ENCODE measurements around the gene ADCY6. TPM values are rescaled to one million over a fixed set of nuclear protein-coding genes. Genes with fewer than 3 reads are reported as not detected.

ADCY6 gene
- polyA plus RNA-seq, 1 donor (not counting 4 experiments of a cell fraction or from before 2014, with no cell fraction given): 13.2 TPM

GRCh38 chr12:48768736-48769135 lies 20.2 kb downstream of the ADCY6 start:
- no peak for FAIRE-seq
- H3K9ac ChIP-seq (ENCODE audit: control insufficient read depth, extremely low read depth, insufficient read depth, low read length): no peak overlapping the region

GRCh38 chr12:48768147-48768546 lies 20.7 kb downstream of the ADCY6 start:
- no peaks in the 10 kb centered on the region for H3K27me3 ChIP-seq (ENCODE audit: control insufficient read depth, extremely low read depth, insufficient read depth, low read length)
- no peaks in the 10 kb centered on the region for H3K4me1 ChIP-seq (ENCODE audit: control insufficient read depth, extremely low read depth, insufficient read depth, low read length)
- no peaks in the 10 kb centered on the region for H3K79me2 ChIP-seq (ENCODE audit: control insufficient read depth, insufficient read depth, low read length)
- FAIRE-seq (no peak), DNase-seq (ENCODE audit: low read depth, low spot score) (no peak)
- no peaks in the 10 kb centered on the region for H3K9me3 ChIP-seq (ENCODE audit: control insufficient read depth, low read depth, low read length)
- H3K36me3 ChIP-seq (ENCODE audit: control insufficient read depth in 2 of 2, extremely low read depth in 1 of 2, insufficient read depth in 2 of 2, low read length in 2 of 2): peaks cover 8 to 38% of the 10 kb centered on the region in 2 experiments
- H2AFZ ChIP-seq (ENCODE audit: control insufficient read depth, low read length): no peak overlapping the region
- no peak overlapping the region for H3K4me2 ChIP-seq (ENCODE audit: control insufficient read depth, extremely low read depth, insufficient read depth, low read depth, low read length)
- no peak overlapping the region for H3K27ac ChIP-seq (ENCODE audit: control insufficient read depth, insufficient read depth, low read length)
- no peak overlapping the region for H3K9ac ChIP-seq (ENCODE audit: control insufficient read depth, extremely low read depth, insufficient read depth, low read length)
- H4K20me1 ChIP-seq (ENCODE audit: control insufficient read depth, extremely low read depth, insufficient read depth, low read length): no peaks in the 10 kb centered on the region
- no peak for TF ChIP-seq CTCF (optimal IDR thresholded peaks at IDR 0.05 in 1 of 3, IDR thresholded peaks at IDR 0.05 in 1 of 3, conservative IDR thresholded peaks at IDR 0.05 in 1 of 3; ENCODE audit: extremely low read depth in 1 of 3, insufficient read depth in 2 of 3, low read length in 3 of 3)
- no peak for TF ChIP-seq EZH2 (IDR thresholded peaks at IDR 0.05; ENCODE audit: low read length)
- dilution Hi-C loops (cut with MboI; ENCODE audit: extremely low pct_ligation_motif_present, low sequenced_read_pairs): no loop called here
- no peak overlapping the region for H3K4me3 ChIP-seq (ENCODE audit: control insufficient read depth in 2 of 3, extremely low read depth in 1 of 3, insufficient read depth in 2 of 3, low read depth in 1 of 3, low read length in 3 of 3)
- H3K9me1 ChIP-seq (ENCODE audit: control insufficient read depth, extremely low read depth, insufficient read depth, low read length): no peaks in the 10 kb centered on the region

More at GRCh38 chr12:48768736-48769135, 20.2 kb downstream of the ADCY6 start:
- Histone ChIP-seq H3K4me2 (ENCODE audit: control insufficient read depth, extremely low read depth, insufficient read depth, low read depth, low read length) (no peak overlapping the region), H3K36me3 (ENCODE audit: control insufficient read depth in 2 of 2, extremely low read depth in 1 of 2, insufficient read depth in 2 of 2, low read length in 2 of 2) (peaks cover 8 to 42% of the 10 kb centered on the region in 2 experiments), H2AFZ (ENCODE audit: control insufficient read depth, low read length) (no peak overlapping the region), H3K27ac (ENCODE audit: control insufficient read depth, insufficient read depth, low read length) (no peak overlapping the region), H3K9me1 (ENCODE audit: control insufficient read depth, extremely low read depth, insufficient read depth, low read length) (no peaks in the 10 kb centered on the region), H3K4me1 (ENCODE audit: control insufficient read depth, extremely low read depth, insufficient read depth, low read length) (no peaks in the 10 kb centered on the region), H4K20me1 (ENCODE audit: control insufficient read depth, extremely low read depth, insufficient read depth, low read length) (no peaks in the 10 kb centered on the region), H3K4me3 (ENCODE audit: control insufficient read depth in 2 of 3, extremely low read depth in 1 of 3, insufficient read depth in 2 of 3, low read depth in 1 of 3, low read length in 3 of 3) (no peak overlapping the region), H3K79me2 (ENCODE audit: control insufficient read depth, insufficient read depth, low read length) (no peaks in the 10 kb centered on the region), H3K27me3 (ENCODE audit: control insufficient read depth, extremely low read depth, insufficient read depth, low read length) (no peaks in the 10 kb centered on the region), H3K9me3 (ENCODE audit: control insufficient read depth, low read depth, low read length) (no peaks in the 10 kb centered on the region)
- no peak for TF ChIP-seq EZH2 (IDR thresholded peaks at IDR 0.05; ENCODE audit: low read length)
- TF ChIP-seq CTCF (optimal IDR thresholded peaks at IDR 0.05 in 1 of 3, IDR thresholded peaks at IDR 0.05 in 1 of 3, conservative IDR thresholded peaks at IDR 0.05 in 1 of 3; ENCODE audit: extremely low read depth in 1 of 3, insufficient read depth in 2 of 3, low read length in 3 of 3): no peak
- dilution Hi-C loops (cut with MboI; ENCODE audit: extremely low pct_ligation_motif_present, low sequenced_read_pairs): no loop called here
- DNase-seq (ENCODE audit: low read depth, low spot score): no peak

Data from keratinocyte (primary cell).